Chondrocyte (in vitro differentiated cells): Measurements from ENCODE around the gene RDH16. TPM values are rescaled to one million over a fixed set of nuclear protein-coding genes. Genes with fewer than 3 reads are reported as not detected.

ENCODE experiments used
- DNase-seq: peaks from one replicate; pipeline ENCODE4 v3.0.0; 2021; ENCODE audit warnings: mixed read lengths, low spot score
- H3K27ac Mint-ChIP-seq: one replicate; pipeline ENCODE4 v1.8.0; 2021; ENCODE audit warnings: mild to moderate bottlenecking, moderate library complexity, mixed read lengths; ENCODE audit not compliant: unreplicated experiment
- H3K27me3 Mint-ChIP-seq: 2 replicates; pipeline ENCODE4 v1.8.0; 2021; ENCODE audit warnings: low read depth, mixed read lengths
- H3K36me3 Mint-ChIP-seq: 2 replicates; pipeline ENCODE4 v1.8.0; 2021; ENCODE audit warnings: low read depth, mixed read lengths
- H3K4me1 Mint-ChIP-seq: 2 replicates; pipeline ENCODE4 v1.8.0; 2021; ENCODE audit warnings: low read depth, mild to moderate bottlenecking, mixed read lengths
- H3K4me3 Mint-ChIP-seq: one replicate; pipeline ENCODE4 v1.8.0; 2021; ENCODE audit warnings: mild to moderate bottlenecking, moderate library complexity, mixed read lengths; ENCODE audit not compliant: unreplicated experiment
- H3K9me3 Mint-ChIP-seq: 2 replicates; pipeline ENCODE4 v1.8.0; 2021; ENCODE audit warnings: low read depth, mixed read lengths
- long read RNA-seq: library from polyadenylated mRNA; stranded (forward); transcript quantifications from one replicate; pipeline ENCODE4 v2.0.0, GENCODE V29; 2021
- total RNA-seq: library from RNA; stranded (reverse); gene quantifications from 3 replicates; pipeline ENCODE4 v1.2.1, GENCODE V29; 2021
- TF ChIP-seq, protein P1 (sequence below): fragments of 200-600 bp; sonication (generic); IDR thresholded peaks from 2 replicates; pipeline ENCODE4 v1.5.0; 2021; ENCODE audit warnings: antibody characterized with exemption, mild to moderate bottlenecking, moderate library complexity

Gene RDH16, protein sequence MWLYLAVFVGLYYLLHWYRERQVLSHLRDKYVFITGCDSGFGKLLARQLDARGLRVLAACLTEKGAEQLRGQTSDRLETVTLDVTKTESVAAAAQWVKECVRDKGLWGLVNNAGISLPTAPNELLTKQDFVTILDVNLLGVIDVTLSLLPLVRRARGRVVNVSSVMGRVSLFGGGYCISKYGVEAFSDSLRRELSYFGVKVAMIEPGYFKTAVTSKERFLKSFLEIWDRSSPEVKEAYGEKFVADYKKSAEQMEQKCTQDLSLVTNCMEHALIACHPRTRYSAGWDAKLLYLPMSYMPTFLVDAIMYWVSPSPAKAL
- total RNA-seq: 0.10 TPM in 1 of 3 replicates, not detected in the others
- long read RNA-seq: 0 reads

DNA sequence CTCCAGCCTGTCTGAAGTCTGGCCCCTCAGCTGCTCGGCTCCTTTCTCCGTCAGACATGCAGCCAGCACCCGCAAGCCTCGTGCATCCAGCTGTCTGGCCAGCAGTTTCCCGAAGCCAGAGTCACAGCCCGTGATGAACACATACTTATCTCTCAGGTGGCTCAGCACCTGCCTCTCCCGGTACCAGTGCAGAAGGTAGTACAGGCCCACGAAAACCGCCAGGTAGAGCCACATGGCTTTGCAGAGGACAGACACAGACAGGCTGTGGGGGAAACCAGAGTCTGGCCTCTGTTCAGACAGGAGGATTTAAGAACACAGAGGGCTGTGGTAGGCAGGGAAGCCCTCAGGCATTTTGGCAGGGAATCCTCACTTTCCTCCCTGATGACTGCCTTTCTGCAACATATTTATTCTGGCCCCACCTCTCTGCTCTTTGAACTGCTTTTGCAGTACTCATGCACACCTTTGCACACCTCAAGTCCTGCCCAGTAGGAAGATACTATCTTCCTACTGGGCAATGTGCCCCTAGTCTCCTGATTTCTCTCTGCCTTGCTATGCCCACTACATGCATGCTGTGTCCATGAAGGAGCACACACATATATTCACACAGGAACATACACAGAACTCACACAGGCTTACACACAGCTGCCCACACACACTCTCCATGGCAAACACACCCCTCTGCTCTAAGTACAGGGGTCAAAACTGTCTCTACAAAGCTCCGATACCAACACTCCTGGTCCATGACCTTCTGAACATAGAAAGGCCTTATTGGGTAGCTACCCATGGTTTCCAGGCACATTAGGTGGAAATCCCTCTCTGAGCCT lies at the start of gene RDH16:
RDH16 (minus strand) TSS at position 380 of the 824 bp plus-strand sequence; CDS start at position 234, 146 bp downstream.
- TF ChIP-seq, protein P1, sequence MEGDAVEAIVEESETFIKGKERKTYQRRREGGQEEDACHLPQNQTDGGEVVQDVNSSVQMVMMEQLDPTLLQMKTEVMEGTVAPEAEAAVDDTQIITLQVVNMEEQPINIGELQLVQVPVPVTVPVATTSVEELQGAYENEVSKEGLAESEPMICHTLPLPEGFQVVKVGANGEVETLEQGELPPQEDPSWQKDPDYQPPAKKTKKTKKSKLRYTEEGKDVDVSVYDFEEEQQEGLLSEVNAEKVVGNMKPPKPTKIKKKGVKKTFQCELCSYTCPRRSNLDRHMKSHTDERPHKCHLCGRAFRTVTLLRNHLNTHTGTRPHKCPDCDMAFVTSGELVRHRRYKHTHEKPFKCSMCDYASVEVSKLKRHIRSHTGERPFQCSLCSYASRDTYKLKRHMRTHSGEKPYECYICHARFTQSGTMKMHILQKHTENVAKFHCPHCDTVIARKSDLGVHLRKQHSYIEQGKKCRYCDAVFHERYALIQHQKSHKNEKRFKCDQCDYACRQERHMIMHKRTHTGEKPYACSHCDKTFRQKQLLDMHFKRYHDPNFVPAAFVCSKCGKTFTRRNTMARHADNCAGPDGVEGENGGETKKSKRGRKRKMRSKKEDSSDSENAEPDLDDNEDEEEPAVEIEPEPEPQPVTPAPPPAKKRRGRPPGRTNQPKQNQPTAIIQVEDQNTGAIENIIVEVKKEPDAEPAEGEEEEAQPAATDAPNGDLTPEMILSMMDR: no peak
- Mint-ChIP-seq H3K36me3 (peaks cover 4% of the 10 kb centered on the region), H3K27me3 (peaks cover 48% of the 10 kb centered on the region), H3K4me1 (no peaks in the 10 kb centered on the region), H3K27ac (no peak within 1 kb of the TSS), H3K9me3 (peaks cover 8% of the 10 kb centered on the region), H3K4me3 (no peak within 1 kb of the TSS)
- DNase-seq: no peak

DNA sequence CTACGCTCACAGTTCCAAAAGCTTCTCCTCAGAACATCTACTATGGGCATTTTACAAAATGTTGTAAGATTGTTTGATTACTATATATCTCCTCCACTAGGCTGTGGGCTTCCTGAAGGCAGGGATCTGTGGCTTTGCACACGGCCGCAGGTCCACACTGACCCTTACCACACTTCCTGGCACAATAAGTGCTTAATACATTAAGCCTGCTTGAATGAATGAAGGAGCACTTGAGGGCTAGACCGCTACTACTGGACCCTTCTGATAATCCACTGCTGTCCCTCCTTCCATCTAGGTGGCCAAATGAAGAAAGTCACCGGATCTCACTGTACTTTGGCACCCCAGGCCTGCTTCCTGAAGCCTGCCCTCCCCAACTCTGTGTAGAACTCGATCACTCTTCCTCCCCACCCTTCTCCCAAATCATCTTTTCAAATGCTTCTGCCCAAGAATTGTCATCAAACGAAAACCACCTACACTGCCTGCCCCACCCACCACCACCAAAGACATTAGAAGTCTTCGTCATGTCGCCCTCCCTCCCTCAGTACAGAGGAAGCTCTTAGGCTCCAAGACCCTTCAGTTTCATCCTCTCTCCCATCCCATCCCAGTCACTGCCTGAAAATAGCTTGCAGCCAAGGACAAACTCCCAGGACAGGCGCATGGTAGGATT lies 49.5 kb upstream of the RDH16 start:
- TF ChIP-seq, protein P1: peak; percentile 58
- Mint-ChIP-seq H3K36me3 (peaks cover 18% of the 10 kb centered on the region), H3K27ac (peak overlapping the region; percentile 17), H3K4me3 (peak overlapping the region; percentile 67), H3K27me3 (peaks cover 1% of the 10 kb centered on the region), H3K4me1 (peaks cover 35% of the 10 kb centered on the region), H3K9me3 (no peaks in the 10 kb centered on the region)
- DNase-seq: no peak

DNA sequence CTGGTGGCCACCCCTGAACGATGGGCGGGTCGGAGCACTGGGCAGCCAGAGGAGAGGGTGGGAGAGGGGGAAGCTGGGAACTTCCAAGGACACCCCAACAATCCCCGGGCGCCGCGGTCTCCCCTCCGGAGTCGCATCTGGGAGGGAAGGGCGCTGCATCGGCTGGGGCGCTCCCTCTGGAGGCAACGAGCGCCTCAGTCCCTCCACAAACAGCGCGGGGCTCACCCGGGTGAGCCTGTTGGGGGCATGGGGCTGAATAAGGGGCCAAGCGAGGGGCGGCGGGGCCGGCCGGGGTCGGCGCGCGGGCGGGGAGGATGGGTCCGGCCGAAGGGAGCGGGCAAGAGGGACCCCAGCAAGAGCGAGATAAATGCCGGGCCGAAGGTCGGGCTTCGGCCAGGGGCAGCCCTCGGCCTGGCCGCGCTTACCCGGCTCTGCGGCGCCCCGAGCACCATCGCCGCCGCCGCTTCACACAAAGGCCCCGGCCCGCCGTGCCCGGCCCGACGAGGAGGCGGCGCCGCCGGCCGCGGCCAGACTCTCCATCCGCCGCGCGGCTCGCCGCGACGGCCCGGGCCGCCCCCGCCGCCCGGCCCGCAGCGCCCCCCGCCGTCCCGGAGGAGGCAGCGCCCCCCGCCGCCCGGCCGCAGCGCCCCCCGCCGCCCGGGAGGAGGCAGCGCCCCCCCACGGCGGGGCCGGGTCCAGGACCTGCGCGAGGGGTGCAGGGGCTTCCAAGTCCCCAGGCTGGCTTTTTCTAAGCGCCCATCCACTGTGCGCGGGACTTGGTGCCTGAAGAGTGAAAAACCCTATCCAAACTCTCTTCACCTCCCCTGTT lies 48.8 kb upstream of the RDH16 start, which contains the start of gene ZBTB39:
ZBTB39 (minus strand) TSS at position 567 of the 829 bp plus-strand sequence. CDS start 1,629 bp downstream, outside the sequence.
- DNase-seq: no peak
- H3K4me1 Mint-ChIP-seq: peaks cover 35% of the 10 kb centered on the region

DNA sequence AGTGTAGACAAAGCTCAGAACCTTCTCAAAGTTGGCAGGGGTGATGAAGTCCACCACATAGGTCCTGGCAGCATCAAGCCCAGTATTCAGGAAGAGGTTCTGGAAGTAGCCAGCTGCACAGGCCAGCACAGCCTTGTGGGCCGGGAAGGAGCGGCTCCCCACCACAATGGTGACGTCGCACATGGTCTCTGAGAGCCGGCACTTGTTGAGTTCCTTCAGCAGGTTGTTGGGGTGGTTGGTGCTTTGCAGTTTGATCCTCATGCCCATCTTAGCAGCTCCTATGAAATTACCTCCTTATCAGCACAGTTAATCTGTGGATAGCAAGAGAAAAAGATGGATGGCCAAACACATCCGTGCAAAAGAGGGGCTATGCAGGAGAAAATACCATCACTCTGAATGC lies 47.2 kb upstream of the RDH16 start:
- no peak for DNase-seq
- H3K27ac Mint-ChIP-seq: no peak overlapping the region
- H3K27me3 Mint-ChIP-seq: no peaks in the 10 kb centered on the region
- H3K9me3 Mint-ChIP-seq: no peaks in the 10 kb centered on the region
- H3K36me3 Mint-ChIP-seq: peaks cover 20% of the 10 kb centered on the region
- TF ChIP-seq, protein P1: no peak
- H3K4me1 Mint-ChIP-seq: peaks cover 34% of the 10 kb centered on the region
- no peak overlapping the region for H3K4me3 Mint-ChIP-seq

More for the DNA sequence above, 48.8 kb upstream of the RDH16 start, which contains the start of gene ZBTB39:
- Mint-ChIP-seq H3K27me3 (no peaks in the 10 kb centered on the region), H3K27ac (peak within 1 kb of the TSS; percentile 58), H3K36me3 (peaks cover 20% of the 10 kb centered on the region), H3K4me3 (peak within 1 kb of the TSS; percentile 97), H3K9me3 (no peaks in the 10 kb centered on the region)
- TF ChIP-seq, protein P1: peak; percentile 81
